Kidney capillary endothelial cell (primary cell): ENCODE measurements around the gene SPDYE9.
"Not testable (repeated sequence)": the region's sequence is repeated elsewhere in the genome, so short reads cannot be mapped to it uniquely, and the experiment has no call there.

Source experiments
- DNase-seq: peaks from one replicate; pipeline ENCODE4 v3.0.0-alpha.2; 2018; ENCODE audit warnings: low spot score

The SPDYE9 gene, protein sequence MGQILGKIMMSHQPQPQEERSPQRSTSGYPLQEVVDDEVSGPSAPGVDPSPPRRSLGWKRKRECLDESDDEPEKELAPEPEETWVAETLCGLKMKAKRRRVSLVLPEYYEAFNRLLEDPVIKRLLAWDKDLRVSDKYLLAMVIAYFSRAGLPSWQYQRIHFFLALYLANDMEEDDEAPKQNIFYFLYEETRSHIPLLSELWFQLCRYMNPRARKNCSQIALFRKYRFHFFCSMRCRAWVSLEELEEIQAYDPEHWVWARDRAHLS

DNA sequence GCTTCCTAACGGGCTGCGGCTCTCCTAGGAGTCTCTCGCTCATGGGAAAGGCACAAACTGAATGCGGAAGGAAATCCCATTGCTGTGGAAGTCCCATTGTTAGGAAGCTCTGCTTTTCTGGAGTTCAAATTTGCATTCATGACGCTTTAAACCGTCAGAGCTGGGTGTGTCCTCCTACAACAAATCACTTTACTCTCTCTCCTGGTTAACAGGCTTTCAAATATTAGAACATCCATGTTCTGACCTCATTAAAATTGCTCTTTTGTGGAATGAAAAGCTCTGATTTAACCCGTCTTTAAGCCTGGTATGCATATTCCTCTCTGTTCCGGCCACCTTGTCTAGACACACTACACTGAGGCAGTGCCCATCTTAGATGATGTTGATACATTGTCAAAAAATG lies at the start of gene SPDYE9:
TSS of gene SPDYE9 (minus strand) at position 101 of the 400 bp plus-strand sequence. CDS start 1,800 bp downstream, outside the sequence.
- DNase-seq, result not testable (repeated sequence)

DNA sequence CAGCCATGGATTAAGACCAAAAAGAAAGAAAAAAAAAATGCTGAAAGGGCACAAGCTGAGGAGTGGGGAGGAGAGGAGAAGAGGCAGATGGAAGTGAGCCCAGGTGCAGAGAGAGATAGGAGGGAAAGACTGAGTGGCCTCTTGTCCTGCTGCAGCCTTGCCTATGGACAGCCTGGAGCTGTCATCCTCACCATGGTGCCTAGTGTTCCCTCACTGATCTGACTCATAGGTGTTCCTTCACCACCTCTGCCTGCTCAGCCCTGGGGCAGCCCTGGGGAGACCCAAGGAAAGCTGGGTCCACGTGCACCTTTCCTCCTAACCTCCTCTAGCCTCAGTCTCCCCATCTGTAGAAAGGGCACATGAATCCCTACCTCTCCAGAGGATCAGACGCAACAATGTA lies 49.0 kb upstream of the SPDYE9 start:
- DNase-seq, result not testable (repeated sequence)

DNA sequence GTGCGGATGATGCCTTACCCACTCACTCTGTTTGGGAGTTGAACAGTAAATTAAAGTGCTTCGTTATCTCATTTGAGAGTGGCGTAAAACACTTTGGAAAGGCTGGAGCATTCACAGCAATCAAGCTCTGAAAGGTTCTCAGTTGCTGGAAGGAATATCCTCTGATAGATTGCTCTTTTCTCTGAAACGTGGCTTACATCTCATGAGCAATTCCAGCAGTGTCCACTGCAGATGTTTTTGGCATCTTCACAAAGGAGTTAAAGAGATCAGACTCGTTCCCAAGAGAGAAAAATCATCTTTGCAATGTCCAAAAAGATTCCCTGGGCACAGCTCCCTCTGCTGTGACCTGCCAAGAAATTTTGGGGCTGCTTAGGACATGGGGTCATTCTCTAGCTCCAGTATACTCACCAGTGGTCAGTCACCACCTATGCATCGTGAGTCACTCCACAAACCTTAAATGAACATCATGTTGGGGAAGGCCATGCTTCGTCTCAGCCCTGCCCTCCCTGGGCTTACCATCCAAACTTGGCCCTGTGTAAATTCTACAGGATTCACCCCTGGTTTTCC lies 46.9 kb upstream of the SPDYE9 start:
- not testable (repeated sequence) for DNase-seq

DNA sequence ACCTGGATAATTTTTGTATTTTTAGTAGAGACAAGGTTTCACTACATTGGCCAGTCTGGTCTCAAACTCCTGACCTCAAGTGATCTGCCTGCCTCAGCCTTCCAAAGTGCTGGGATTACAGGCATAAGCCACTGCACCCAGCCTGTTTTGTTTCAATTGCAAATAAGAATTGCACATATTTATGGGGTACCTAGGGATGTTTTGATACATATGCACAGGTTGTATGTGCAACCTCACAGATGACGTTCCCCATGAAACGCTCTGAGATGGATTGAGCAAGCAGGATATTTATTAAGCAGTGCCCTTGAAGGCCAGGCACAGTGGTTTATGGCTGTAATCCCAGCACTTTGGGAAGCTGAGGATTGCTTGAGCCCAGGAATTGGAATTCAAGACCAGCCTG lies 44.8 kb upstream of the SPDYE9 start:
- not testable (repeated sequence) for DNase-seq

DNA sequence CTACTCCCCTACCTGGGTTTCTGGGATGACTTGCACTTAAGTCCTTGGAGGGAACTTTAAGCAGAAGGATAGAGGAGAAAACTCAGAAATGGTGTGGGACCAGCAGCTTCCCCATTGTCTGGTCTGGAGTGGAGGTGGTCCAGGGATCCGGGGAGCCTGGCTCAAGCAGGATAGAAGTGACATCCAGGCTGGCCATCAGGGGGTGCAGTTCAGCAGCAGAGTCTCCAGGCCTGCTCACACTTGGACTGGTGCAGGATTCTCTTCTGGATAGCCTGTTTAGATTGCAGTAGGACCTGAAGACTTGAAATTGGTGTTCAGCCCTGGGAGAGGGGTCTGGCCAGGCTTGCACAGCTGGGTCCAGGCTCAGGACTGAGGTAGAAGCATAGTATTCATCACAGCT lies 38.3 kb upstream of the SPDYE9 start:
- not testable (repeated sequence) for DNase-seq

DNA sequence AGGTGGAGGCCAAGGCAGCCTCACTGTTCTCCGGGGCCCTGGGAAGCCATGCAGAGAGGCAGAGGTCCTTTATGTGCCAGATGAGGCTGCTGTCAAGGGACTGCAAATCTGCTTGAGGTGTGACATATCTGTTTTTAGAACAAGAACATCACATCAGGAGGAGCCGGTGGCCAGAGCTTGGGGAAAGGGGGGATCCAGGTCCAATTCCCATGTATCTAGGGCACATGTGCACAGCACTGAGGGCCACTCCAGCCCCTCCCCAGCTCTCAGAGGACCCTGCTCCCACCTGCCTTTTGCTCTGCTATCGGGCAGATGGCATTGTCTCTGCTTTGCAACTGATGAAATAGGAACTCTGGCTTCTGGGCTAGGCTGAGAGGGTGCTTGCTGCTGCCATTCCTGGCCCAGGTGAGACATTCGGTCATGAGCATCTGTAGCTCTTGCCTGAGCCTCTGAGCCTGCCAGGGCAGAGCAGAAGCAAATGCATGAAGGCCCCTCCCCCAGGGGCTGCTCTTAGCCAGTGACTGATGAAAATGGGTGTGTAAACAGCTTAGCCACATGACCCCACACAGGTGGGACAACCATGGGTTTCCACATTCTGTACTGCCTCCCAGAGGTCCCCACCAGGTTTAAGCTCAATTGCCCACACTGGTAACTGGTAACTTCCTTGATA lies 37.1 kb upstream of the SPDYE9 start:
- not testable (repeated sequence) for DNase-seq

DNA sequence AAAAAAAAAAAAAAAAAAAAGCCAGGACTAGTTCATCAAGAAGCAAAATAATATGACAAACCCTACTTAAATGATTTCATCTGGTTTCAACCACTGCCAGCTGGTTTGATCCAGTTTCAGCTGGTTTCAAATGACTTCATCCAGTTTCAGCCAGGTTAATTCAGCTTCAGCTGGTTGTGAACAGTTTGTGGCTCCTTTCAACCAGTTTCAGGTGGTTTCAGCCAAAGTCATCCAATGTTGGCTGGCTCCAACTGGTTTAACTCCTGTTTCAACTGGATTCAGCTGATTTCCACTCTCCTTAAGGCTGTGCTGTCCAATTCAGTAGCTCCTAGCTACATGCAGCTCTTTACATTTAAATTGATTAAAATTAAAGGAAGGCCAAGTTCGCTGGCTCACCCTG lies 32.3 kb upstream of the SPDYE9 start:
- not testable (repeated sequence) for DNase-seq

DNA sequence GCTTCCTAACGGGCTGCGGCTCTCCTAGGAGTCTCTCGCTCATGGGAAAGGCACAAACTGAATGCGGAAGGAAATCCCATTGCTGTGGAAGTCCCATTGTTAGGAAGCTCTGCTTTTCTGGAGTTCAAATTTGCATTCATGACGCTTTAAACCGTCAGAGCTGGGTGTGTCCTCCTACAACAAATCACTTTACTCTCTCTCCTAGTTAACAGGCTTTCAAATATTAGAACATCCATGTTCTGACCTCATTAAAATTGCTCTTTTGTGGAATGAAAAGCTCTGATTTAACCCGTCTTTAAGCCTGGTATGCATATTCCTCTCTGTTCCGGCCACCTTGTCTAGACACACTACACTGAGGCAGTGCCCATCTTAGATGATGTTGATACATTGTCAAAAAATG lies 28.0 kb downstream of the SPDYE9 start, which contains the start of gene SPDYE11:
TSS of gene SPDYE11 (minus strand) at position 101 of the 400 bp plus-strand sequence. CDS start 1,800 bp downstream, outside the sequence.
- DNase-seq, result not testable (repeated sequence)

DNA sequence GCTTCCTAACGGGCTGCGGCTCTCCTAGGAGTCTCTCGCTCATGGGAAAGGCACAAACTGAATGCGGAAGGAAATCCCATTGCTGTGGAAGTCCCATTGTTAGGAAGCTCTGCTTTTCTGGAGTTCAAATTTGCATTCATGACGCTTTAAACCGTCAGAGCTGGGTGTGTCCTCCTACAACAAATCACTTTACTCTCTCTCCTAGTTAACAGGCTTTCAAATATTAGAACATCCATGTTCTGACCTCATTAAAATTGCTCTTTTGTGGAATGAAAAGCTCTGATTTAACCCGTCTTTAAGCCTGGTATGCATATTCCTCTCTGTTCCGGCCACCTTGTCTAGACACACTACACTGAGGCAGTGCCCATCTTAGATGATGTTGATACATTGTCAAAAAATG lies 56.2 kb downstream of the SPDYE9 start, which contains the start of gene SPDYE8:
TSS of gene SPDYE8 (minus strand) at position 101 of the 400 bp plus-strand sequence. CDS start 1,800 bp downstream, outside the sequence.
- not testable (repeated sequence) for DNase-seq
